ENCODE results near the gene PTPRS. TPM values are rescaled to one million over a fixed set of nuclear protein-coding genes. Genes with fewer than 3 reads are reported as not detected.

PTPRS gene
- total RNA-seq, 1 experiment from 2014 or later: 22.2 TPM

DNA sequence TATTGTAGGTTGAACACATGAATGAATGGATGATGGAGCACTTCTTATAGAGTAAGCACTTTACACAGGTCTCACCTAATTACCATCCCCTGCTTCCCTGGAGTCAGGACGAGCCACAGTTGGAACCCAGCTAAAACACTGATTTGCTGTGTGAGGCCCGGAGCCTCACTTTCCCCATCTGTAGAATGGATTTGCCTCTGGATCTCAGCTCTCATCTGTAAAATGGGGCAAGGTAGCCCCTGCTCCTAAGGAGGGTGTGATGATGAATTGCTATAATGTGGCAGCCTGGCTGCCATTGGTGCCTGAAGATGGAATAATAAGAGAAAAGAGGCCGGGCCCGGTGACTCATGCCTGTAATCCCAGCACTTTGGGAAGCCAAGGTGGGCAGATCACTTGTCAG is 1.4 kb upstream of the PTPRS start:
- 0 out of 2 replicates have a peak, but pooled peaks cover 4% of the 10 kb centered on the region for H3K27me3 ChIP-seq
- no peak overlapping the region for H3K4me3 ChIP-seq
- H3K9me3 ChIP-seq (replicated peaks): no peaks in the 10 kb centered on the region
- no peaks in the 10 kb centered on the region for H3K4me1 ChIP-seq
- H3K36me3 ChIP-seq: no peaks in the 10 kb centered on the region
- no peak overlapping the region for H3K27ac ChIP-seq
- no peak for DNase-seq

DNA sequence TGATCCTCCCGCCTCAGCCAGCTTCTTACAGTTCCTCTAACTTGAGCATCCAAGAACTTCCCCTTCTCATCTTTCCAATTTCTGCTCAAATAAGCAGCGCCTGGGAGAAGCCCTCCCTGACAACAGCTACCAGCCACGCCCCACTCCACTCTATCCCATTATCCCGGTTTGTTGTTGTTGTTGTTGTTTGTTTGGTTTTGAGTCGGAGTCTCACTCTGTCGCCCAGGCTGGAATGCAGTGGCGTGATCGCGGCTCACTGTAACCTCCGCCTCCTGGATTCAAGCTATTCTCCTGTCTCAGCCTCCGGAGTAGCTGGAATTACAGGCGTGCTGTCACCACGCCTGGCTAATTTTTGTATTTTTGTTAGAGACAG is 822 bp upstream of the PTPRS start:
- no peak overlapping the region for H3K27ac ChIP-seq
- 0 out of 2 replicates have a peak, but pooled peaks cover 4% of the 10 kb centered on the region for H3K27me3 ChIP-seq
- no peaks in the 10 kb centered on the region for H3K4me1 ChIP-seq
- H3K36me3 ChIP-seq: no peaks in the 10 kb centered on the region
- H3K9me3 ChIP-seq (replicated peaks): no peaks in the 10 kb centered on the region
- no peak overlapping the region for H3K4me3 ChIP-seq
- no peak for DNase-seq

- no peak overlapping the region for H3K27ac ChIP-seq
- peak overlapping the region; percentile 64 for H3K4me3 ChIP-seq
- DNase-seq: peak in 1 of 2 experiments; percentile 38
- no peaks in the 10 kb centered on the region for H3K4me1 ChIP-seq
- no peaks in the 10 kb centered on the region for H3K36me3 ChIP-seq
- 0 out of 2 replicates have a peak, but pooled peaks cover 4% of the 10 kb centered on the region for H3K27me3 ChIP-seq
- H3K9me3 ChIP-seq (replicated peaks): no peaks in the 10 kb centered on the region
These were observed 519 bp downstream of the PTPRS start for GRCh38 chr19:5339950-5340636.

DNA sequence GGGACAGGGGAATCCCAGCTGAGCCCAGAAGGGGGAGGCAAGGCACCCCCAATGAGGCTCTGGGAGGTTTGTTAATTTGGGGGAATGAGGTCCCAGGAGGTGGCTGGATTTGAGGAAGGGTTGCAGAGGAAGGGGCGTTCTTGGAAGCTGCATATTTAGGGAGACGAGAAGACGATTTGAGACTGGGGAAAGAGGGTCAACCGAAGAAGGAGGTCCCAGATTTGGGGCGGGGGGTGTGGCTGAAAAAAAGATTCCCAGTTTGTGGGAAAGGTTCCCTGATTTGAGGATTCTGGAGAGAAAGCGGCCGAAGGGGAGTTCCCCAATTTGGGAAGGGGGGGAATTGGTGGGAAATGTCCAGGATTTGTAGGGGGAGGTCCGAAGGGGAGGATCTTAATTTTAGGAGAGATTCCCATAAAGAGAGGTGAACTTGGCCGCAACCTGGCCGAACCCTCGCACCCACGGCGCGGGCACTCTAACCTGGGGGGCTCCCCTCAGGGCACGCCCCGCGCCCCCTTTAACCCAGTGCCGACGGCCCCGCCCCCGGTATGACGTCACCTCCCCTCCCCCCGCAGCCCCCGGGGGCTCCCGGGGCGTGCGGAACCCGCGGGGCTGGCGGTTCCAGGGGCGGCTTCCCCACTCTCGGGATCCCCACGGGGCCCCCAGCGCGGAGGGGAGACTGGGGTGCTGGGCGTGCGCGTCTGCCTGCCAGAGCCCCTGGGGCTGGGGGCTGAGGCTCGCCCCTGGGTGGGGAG is 1.2 kb downstream of the PTPRS start:
- Histone ChIP-seq H3K4me3 (peak overlapping the region; percentile 64), H3K27me3 (0 out of 2 replicates have a peak, but pooled peaks cover 4% of the 10 kb centered on the region), H3K27ac (no peak overlapping the region), H3K36me3 (no peaks in the 10 kb centered on the region), H3K9me3 (replicated peaks) (no peaks in the 10 kb centered on the region), H3K4me1 (no peaks in the 10 kb centered on the region)
- DNase-seq: no peak

GRCh38 chr19:5338656-5339197 is 1.9 kb downstream of the PTPRS start:
- 0 out of 2 replicates have a peak, but pooled peaks cover 4% of the 10 kb centered on the region for H3K27me3 ChIP-seq
- no peaks in the 10 kb centered on the region for H3K4me1 ChIP-seq
- H3K27ac ChIP-seq: no peak overlapping the region
- DNase-seq: peak in 1 of 2 experiments; percentile 40
- no peaks in the 10 kb centered on the region for H3K9me3 ChIP-seq (replicated peaks)
- H3K36me3 ChIP-seq: no peaks in the 10 kb centered on the region
- H3K4me3 ChIP-seq: peak overlapping the region; percentile 64

DNA sequence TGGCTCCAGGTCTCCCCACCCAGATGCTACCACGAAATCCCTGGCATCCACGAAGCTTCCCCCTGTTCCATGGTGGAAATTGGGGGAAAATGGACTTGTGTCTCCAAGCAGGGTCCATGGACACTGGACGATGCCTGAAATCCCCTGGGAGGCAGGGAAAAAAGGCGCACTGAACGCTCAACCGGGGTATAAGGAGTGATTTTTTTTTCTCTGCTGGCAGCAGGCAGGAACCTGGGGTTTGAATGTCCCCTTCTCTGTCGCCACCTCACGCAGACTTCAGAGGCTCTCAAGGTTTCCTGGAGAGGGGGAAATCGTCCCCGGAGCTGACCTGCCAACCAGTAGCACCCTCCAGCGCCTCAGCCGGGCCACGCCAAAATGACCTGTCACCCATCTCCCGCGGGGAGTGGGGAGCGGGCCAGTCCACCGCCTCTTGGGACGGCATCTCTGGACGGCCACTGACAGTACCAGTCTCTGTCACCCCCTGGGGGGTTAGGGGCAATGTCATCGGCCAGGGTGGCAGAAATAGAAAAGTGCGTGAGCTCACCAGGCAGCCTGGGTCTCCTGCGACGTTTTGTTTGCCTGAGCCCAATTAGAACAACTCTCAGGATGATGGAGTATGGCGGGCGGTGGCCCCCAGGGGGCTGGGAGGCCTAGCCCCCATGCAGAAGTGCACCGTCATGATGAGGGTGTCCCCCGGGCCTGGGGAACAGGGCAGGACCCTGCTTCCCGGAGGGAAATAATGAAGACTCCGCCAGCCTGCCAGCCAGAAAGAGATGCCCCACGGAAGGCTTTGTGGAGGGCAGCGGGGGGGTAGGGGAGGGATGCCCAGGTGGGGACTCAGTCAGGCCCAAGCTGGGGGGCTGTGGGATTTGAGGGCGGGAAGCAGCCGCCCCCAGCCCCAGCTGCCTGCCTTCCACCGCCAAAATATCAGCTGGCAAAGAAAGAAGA is 2.6 kb downstream of the PTPRS start:
- no peaks in the 10 kb centered on the region for H3K9me3 ChIP-seq (replicated peaks)
- no peaks in the 10 kb centered on the region for H3K36me3 ChIP-seq
- no peak for DNase-seq
- no peak overlapping the region for H3K4me3 ChIP-seq
- H3K27me3 ChIP-seq: 0 out of 2 replicates have a peak, but pooled peaks cover 4% of the 10 kb centered on the region
- H3K27ac ChIP-seq: no peak overlapping the region
- no peaks in the 10 kb centered on the region for H3K4me1 ChIP-seq

DNA sequence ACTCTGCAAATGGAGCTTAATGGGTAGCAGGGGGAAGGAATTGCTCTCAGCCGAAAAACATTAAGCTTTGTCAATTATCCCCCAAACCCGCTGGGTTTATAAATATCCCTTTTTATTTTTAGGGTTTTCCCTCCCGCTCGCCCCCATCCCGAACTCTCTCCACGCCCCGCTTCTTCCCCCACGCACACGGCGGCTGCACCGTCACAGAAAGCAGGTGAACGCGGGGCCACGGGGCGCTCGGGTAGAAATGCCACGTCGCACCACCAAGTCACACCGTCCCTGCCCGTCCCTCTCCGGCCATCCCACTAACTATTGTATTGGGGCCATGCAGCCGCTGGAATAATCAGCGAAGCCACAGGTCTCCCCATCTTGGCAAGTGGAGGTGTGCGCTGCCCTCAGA is 3.5 kb downstream of the PTPRS start:
- H3K4me1 ChIP-seq: no peaks in the 10 kb centered on the region
- DNase-seq: no peak
- H3K36me3 ChIP-seq: no peaks in the 10 kb centered on the region
- 0 out of 2 replicates have a peak, but pooled peaks cover 4% of the 10 kb centered on the region for H3K27me3 ChIP-seq
- H3K9me3 ChIP-seq (replicated peaks): no peaks in the 10 kb centered on the region
- no peak overlapping the region for H3K27ac ChIP-seq
- H3K4me3 ChIP-seq: no peak overlapping the region

- Histone ChIP-seq H3K27me3 (0 out of 2 replicates have a peak, but pooled peaks cover 4% of the 10 kb centered on the region), H3K27ac (no peak overlapping the region), H3K4me3 (no peak overlapping the region), H3K36me3 (no peaks in the 10 kb centered on the region), H3K4me1 (no peaks in the 10 kb centered on the region), H3K9me3 (replicated peaks) (no peaks in the 10 kb centered on the region)
- DNase-seq: no peak
These were observed 4.2 kb downstream of the PTPRS start for GRCh38 chr19:5336195-5336965.

- no peaks in the 10 kb centered on the region for H3K36me3 ChIP-seq
- H3K4me1 ChIP-seq: no peaks in the 10 kb centered on the region
- H3K9me3 ChIP-seq (replicated peaks): no peaks in the 10 kb centered on the region
- H3K4me3 ChIP-seq: no peak overlapping the region
- H3K27me3 ChIP-seq: 0 out of 2 replicates have a peak, but pooled peaks cover 4% of the 10 kb centered on the region
- no peak overlapping the region for H3K27ac ChIP-seq
- DNase-seq: no peak
These were observed 5.0 kb downstream of the PTPRS start for GRCh38 chr19:5335593-5335992.

DNA sequence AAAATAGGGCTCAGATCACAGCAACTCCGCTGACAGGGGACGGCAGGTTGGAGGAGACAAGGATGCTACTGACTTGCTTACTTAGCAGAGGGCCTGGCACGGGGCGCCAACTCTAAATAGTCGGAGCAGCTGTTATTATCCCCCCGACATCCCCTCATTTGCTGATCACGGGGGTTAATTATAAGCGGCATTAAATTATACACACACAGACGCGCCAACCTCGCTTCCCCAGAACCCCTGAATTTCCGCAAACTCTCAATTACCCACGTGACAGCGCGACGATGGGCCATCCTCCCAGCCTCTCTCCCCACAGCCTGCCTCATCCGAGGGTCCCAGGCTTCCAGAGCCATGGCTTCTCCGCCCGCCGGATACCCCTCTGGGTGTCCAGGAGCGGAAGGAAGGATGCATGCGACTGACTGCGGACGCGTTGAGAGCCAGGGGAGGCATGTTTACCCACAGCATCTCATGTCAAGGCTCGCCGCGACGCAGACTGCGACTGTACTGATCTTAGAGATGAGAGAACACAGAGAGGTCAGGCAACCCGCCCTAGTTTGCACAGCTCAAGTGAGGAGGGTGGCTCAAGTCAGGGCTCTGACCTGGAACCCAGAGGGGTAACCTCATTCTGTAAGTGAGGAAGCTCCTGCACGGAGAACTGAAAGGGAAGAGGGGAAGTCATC is 5.7 kb downstream of the PTPRS start:
- Histone ChIP-seq H3K4me1 (no peaks in the 10 kb centered on the region), H3K4me3 (no peak overlapping the region), H3K27me3 (0 out of 2 replicates have a peak, but pooled peaks cover 4% of the 10 kb centered on the region), H3K27ac (no peak overlapping the region), H3K9me3 (replicated peaks) (no peaks in the 10 kb centered on the region), H3K36me3 (no peaks in the 10 kb centered on the region)
- no peak for DNase-seq

DNA sequence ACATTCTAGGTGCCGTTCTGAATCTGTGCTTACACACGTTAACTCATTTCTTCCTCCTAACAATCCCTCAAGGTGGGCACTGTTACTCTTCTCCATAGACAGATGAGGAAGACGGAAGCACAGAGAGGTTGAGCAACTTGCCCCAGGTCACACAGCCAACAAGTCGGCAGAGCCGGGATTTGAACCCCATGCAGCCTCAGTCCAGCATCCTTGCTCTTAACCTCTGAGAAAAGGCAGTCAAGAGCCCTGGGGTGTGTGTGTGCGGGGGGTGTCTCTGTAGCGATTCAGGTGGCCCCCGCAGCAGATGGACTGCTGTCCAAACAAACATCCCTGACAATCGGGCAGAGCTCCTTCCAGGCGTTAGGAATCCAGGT is 6.3 kb downstream of the PTPRS start:
- Histone ChIP-seq H3K27ac (no peak overlapping the region), H3K4me1 (no peaks in the 10 kb centered on the region), H3K27me3 (0 out of 2 replicates have a peak, but pooled peaks cover 4% of the 10 kb centered on the region), H3K4me3 (no peak overlapping the region), H3K9me3 (replicated peaks) (no peaks in the 10 kb centered on the region), H3K36me3 (no peaks in the 10 kb centered on the region)
- DNase-seq: no peak

- no peak for DNase-seq
- H3K4me3 ChIP-seq: no peak overlapping the region
- no peaks in the 10 kb centered on the region for H3K4me1 ChIP-seq
- 0 out of 2 replicates have a peak, but pooled peaks cover under 1% of the 10 kb centered on the region for H3K27me3 ChIP-seq
- H3K27ac ChIP-seq: no peak overlapping the region
- H3K9me3 ChIP-seq (replicated peaks): no peaks in the 10 kb centered on the region
- H3K36me3 ChIP-seq: no peaks in the 10 kb centered on the region
These were observed 6.8 kb downstream of the PTPRS start for GRCh38 chr19:5333581-5334365.

GRCh38 chr19:5332501-5332900 is 8.1 kb downstream of the PTPRS start:
- H3K9me3 ChIP-seq (replicated peaks): no peaks in the 10 kb centered on the region
- H3K27me3 ChIP-seq: no peaks in the 10 kb centered on the region
- no peak overlapping the region for H3K27ac ChIP-seq
- no peaks in the 10 kb centered on the region for H3K36me3 ChIP-seq
- no peak for DNase-seq
- H3K4me1 ChIP-seq: no peaks in the 10 kb centered on the region
- no peak overlapping the region for H3K4me3 ChIP-seq
